Superior temporal gyrus (tissue), 1 donor: ENCODE results near the gene HOOK2.

ENCODE experiments used
- DNase-seq: peaks from one replicate; pipeline ENCODE4 v3.0.0-alpha.2; 2016; ENCODE audit errors: extremely low spot score

The HOOK2 gene

GRCh38 chr19:12793290-12794195 lies 18.2 kb upstream of the HOOK2 start:
- peak; percentile 93 for DNase-seq

GRCh38 chr19:12792853-12793289 lies 17.5 kb upstream of the HOOK2 start:
- DNase-seq: no peak

GRCh38 chr19:12792051-12792852 lies 16.9 kb upstream of the HOOK2 start:
- DNase-seq: peak; percentile 51

- DNase-seq: peak; percentile 98
These were observed 16.1 kb upstream of the HOOK2 start, which contains the start of gene JUNB for GRCh38 chr19:12791345-12792050. JUNB (plus strand) TSS chr19:12791486; CDS start chr19:12791772, 286 bp downstream.

- DNase-seq: peak; percentile 49
These were observed 15.4 kb upstream of the HOOK2 start for GRCh38 chr19:12790628-12791344.

- peak; percentile 91 for DNase-seq
These were observed 14.7 kb upstream of the HOOK2 start for GRCh38 chr19:12789904-12790619.

GRCh38 chr19:12789098-12789903 lies 13.9 kb upstream of the HOOK2 start:
- peak; percentile 38 for DNase-seq

GRCh38 chr19:12788682-12789097 lies 13.3 kb upstream of the HOOK2 start:
- peak; percentile 63 for DNase-seq

GRCh38 chr19:12788042-12788681 lies 12.8 kb upstream of the HOOK2 start:
- no peak for DNase-seq

GRCh38 chr19:12787458-12787857 lies 12.1 kb upstream of the HOOK2 start:
- no peak for DNase-seq

GRCh38 chr19:12786952-12787351 lies 11.6 kb upstream of the HOOK2 start:
- DNase-seq: no peak

GRCh38 chr19:12786141-12786870 lies 11.0 kb upstream of the HOOK2 start:
- no peak for DNase-seq

GRCh38 chr19:12785431-12786031 lies 10.2 kb upstream of the HOOK2 start:
- no peak for DNase-seq

- DNase-seq: no peak
These were observed 9.6 kb upstream of the HOOK2 start for GRCh38 chr19:12784871-12785430.

- no peak for DNase-seq
These were observed 9.1 kb upstream of the HOOK2 start for GRCh38 chr19:12784394-12784870.

GRCh38 chr19:12783849-12784393 lies 8.6 kb upstream of the HOOK2 start:
- DNase-seq: no peak

- DNase-seq: no peak
These were observed 8.0 kb upstream of the HOOK2 start for GRCh38 chr19:12783291-12783848.
